ENCODE data around the gene NOX1.
"Not testable (repeated sequence)": the region's sequence is repeated elsewhere in the genome, so short reads cannot be mapped to it uniquely, and the experiment has no call there.

Gene NOX1

DNA sequence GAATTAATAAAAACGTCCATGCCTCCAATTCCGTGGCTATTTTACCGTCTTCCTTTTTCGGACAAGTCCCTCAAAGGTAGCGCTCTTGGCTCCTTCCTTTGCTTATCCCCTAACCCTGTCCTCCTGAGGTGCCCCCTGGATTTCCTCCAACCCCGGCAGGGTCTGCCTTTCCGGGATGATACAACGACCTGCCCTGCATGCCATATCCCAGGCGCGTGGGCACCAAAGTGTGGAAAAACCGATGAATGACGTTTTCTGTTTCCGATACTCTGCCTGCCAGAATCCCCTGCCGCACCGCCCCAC lies 54.7 kb downstream of the NOX1 start:
- DNase-seq, result no peak

- no peak for DNase-seq
Observed at GRCh38 chrX:100817340-100817739, 56.8 kb downstream of the NOX1 start.

DNA sequence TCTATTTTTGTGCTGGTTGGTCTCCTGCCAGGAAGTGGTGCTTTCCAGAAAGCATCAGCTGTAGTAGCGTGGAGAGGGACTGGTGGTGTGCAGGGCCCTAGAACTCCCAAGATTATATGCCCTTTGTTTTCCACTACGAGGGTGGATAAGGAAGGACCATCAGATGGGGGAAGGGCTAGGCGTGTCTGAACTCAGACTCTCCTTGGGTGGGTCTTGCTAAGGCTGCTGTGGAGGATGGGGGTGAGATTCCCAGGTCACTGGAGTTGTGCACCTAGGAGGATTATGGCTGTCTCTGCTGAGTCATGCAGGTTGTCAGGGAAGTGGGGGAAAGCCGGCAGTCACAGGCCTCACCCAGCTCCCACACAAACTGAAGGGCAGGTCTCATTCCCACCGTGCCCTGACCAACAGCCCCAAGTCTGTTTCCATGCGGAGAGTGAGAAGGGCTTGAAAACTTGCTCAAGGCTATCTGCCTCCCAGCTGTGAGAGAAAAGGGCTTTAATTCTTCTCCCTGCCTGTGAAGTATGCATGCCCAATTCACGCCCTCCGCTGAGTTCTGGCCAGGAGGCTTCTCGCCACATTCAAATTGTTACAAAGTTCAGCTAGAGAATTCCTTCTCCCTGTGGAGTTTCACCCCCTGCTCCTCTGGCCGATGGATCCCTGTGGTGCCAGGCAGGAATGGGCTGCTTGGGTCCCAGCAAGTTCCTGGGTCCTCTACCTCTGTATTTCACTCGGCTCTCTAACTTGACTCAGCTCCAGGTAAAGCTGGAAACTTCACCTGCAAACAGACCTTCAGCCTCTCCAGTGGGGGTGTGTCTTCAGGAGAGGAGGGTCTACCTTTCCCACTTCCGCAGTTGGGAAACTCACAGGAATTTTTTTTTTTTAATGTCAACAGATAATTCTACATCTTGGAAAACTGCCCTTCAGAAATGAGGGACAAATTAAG lies 61.7 kb downstream of the NOX1 start:
- DNase-seq, result no peak

DNA sequence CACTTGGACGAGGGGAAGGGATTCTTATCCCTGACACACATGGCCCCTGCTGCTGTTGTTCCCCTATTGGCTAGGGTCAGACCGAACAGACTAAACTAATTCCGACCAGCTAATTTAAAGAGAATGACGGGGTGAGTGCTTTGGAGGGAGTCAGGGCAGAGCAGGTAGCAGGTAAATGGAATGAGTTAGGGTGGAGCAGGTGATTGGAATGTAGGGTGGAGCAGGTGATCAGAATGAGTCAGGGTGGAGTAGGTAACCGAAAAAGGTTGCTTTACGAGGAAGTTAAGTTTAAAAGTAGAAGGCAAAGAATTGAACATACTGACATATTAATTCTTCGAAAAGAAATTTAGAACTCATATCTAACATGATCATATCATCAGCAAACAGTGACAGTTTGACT lies 65.9 kb downstream of the NOX1 start:
- DNase-seq, result not testable (repeated sequence)

- DNase-seq, result no peak
Observed at GRCh38 chrX:100804780-100805179, 69.4 kb downstream of the NOX1 start.

GRCh38 chrX:100802843-100803242 lies 71.3 kb downstream of the NOX1 start:
- no peak for DNase-seq

DNA sequence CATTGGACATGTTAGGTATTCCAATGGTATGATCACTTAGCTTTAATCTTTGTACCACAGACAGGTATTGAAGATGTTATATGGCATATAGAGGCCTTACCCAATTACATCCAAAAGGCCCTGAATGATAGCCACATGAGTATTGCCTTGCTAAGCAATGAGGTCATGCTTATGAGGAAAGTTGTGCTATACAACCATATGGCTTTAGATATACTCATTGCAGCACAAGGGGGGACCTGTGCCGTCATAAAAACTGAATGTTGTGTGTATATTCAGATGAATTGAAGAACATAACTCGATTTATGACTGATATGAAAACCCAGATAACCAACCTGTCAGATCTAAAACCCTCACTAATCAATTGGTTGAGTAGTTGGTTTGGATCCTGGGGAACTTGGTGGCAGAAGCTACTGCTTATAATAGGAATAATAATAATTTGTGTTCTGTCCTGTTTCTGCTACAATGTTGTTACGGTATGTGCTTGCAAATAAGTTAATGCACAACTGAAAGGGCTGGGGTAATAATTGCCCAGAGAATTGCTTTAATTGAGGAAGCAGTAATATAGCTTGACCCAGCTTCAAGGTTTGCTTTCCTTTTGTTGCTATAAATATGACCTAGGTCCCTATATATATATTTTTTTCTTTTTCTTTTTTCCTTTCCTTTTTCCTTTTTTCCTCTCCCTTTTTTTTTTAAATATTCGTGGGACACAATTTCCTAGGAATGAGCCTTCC lies 75.5 kb downstream of the NOX1 start:
- DNase-seq, result no peak

DNA sequence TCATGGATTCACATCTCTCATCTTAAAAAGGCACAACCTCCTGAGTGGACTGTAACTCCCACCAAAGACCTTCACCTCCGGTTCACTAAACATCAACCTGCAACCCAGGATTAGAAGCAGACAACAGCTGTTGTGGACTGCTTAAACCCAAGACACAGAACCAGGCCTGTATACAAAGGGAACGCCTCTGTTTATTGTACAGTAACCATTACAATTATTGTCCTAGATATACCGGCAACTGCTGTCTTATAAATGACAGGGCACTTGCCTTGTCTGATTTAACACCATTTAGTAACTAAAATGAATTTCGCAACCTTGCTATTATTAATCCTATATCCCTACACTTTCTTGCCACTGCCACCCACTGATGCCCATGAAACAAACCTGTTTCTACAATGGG lies 76.8 kb downstream of the NOX1 start:
- no peak for DNase-seq

DNA sequence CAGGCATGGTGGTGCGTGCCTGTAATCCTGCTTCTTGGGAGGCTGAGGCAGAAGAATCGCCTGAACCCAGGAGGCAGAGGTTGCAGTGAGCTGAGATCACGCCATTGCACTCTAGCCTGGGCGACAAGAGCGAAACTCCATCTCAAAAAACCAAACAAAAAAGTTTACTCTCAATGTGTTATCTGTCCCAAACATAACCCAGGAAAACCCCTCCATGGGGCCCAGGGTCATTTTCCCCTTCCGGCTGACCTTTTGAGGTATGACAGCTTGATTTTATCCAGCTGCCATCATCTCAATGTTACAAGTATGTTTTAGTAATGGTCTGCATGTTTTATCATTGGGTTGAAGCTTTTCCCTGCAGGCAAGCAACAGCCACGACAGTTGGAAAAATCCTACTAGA lies 77.8 kb downstream of the NOX1 start:
- DNase-seq, result not testable (repeated sequence)
